ENCODE results near the gene TMEM132D. TPM values are rescaled to one million over a fixed set of nuclear protein-coding genes. Genes with fewer than 3 reads are reported as not detected.
A peak's percentile ranks its signal among the peaks of the same experiment; 100 is the strongest.

TMEM132D gene
- total and polyA plus RNA-seq, 2 donors (not counting 3 experiments of a cell fraction or from before 2014, with no cell fraction given): not detected

DNA sequence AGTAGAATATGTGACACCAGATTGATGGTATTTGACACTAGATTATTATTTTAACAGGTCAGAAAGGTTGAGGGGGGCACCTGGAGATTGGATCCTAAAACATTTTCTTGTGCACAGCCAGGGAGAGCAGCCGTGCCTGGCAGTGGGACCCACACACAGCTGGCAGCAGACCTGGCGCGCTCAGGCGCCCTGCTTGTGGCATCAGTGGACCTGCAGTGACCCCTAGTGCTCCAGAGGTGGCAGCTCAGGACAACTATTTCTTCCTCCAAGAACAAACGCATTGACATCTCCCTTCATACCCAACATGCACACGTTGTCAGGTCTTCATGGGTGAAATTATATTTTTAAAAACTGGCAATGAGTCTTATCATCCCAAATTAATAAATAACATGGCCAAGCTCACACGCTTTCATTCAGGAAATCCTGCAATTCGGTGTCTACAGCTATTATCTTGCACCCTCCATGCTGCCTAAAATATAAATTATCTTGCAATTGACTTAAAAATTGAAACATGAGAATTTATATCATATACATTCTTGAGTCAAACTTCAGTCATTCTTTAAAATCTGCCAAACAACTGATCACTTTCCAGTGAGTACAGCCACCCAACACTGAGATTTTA, 7.7 kb upstream of the TMEM132D start:
- no peak for FAIRE-seq
- intact Hi-C loops (cut with micrococcal nuclease): no loop called here

More for the DNA sequence above, 7.7 kb upstream of the TMEM132D start:
- dilution Hi-C loops (cut with MboI; ENCODE audit: extremely low pct_ligation_motif_present, low sequenced_read_pairs): no loop called here
- peaks cover 5% of the 10 kb centered on the region for H3K9me3 ChIP-seq (replicated peaks; ENCODE audit: control insufficient read depth, insufficient read depth, low read length)
- no peak overlapping the region for H3K9ac ChIP-seq (replicated peaks; ENCODE audit: extremely low read depth, insufficient read depth, low read length)
- no peak overlapping the region for H3K4me3 ChIP-seq (replicated peaks in 1 of 3; ENCODE audit: insufficient read depth in 1 of 3, low read depth in 1 of 3, low read length in 3 of 3)
- H2AFZ ChIP-seq (ENCODE audit: low read depth, low read length): no peak overlapping the region
- no peaks in the 10 kb centered on the region for H3K79me2 ChIP-seq (ENCODE audit: control insufficient read depth, insufficient read depth, low read length)
- no peaks in the 10 kb centered on the region for H4K20me1 ChIP-seq (replicated peaks; ENCODE audit: control insufficient read depth, extremely low read depth, insufficient read depth, low read length)
- no peak overlapping the region for H3K4me2 ChIP-seq (ENCODE audit: insufficient read depth, low read length)
- ChIA-PET POLR2A (no interaction called here), CTCF (no interaction called here)
- H3K9me1 ChIP-seq (replicated peaks; ENCODE audit: control insufficient read depth, extremely low read depth, insufficient read depth, low read length): no peaks in the 10 kb centered on the region
- no peak for DNase-seq (ENCODE audit: low read depth, low spot score)
- H3K27me3 ChIP-seq (ENCODE audit: control insufficient read depth in 2 of 2, insufficient read depth in 2 of 2, low read length in 2 of 2): no peaks in the 10 kb centered on the region
- no peaks in the 10 kb centered on the region for H3K36me3 ChIP-seq (ENCODE audit: control insufficient read depth in 2 of 2, extremely low read depth in 1 of 2, insufficient read depth in 2 of 2, low read length in 2 of 2)
- TF ChIP-seq POLR2A (IDR thresholded peaks at IDR 0.05; ENCODE audit: low read depth, low read length): no peak
- TF ChIP-seq, protein P1, sequence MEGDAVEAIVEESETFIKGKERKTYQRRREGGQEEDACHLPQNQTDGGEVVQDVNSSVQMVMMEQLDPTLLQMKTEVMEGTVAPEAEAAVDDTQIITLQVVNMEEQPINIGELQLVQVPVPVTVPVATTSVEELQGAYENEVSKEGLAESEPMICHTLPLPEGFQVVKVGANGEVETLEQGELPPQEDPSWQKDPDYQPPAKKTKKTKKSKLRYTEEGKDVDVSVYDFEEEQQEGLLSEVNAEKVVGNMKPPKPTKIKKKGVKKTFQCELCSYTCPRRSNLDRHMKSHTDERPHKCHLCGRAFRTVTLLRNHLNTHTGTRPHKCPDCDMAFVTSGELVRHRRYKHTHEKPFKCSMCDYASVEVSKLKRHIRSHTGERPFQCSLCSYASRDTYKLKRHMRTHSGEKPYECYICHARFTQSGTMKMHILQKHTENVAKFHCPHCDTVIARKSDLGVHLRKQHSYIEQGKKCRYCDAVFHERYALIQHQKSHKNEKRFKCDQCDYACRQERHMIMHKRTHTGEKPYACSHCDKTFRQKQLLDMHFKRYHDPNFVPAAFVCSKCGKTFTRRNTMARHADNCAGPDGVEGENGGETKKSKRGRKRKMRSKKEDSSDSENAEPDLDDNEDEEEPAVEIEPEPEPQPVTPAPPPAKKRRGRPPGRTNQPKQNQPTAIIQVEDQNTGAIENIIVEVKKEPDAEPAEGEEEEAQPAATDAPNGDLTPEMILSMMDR (IDR thresholded peaks at IDR 0.05; ENCODE audit: extremely low read depth in 1 of 2, insufficient read depth in 1 of 2, low read depth in 1 of 2, low read length in 2 of 2): peak in 1 of 2 donors; percentile 9
- H3K27ac ChIP-seq (ENCODE audit: insufficient read depth, low read depth, low read length): no peak overlapping the region
- no peaks in the 10 kb centered on the region for H3K4me1 ChIP-seq (ENCODE audit: control insufficient read depth, extremely low read depth, insufficient read depth, low read length)
- no TSS peak for BruUV-seq (replicated peaks)
